Astrocyte (in vitro differentiated cells and primary cell): ENCODE data around the gene LGR4. TPM values are rescaled to one million over a fixed set of nuclear protein-coding genes. Genes with fewer than 3 reads are reported as not detected.

ENCODE experiments used
- DNase-seq: peaks from one replicate; pipeline ENCODE4 v3.0.0-alpha.2; 2010; ENCODE audit warnings: low read depth
- FAIRE-seq: peaks from 2 replicates; lab custom pipeline; 2011; peaks lifted over from hg19 to GRCh38; lab: Jason Lieb, UNC
- H2AFZ ChIP-seq: 2 replicates; pipeline ENCODE4 v1.6.0; 2012; ENCODE audit warnings: low read depth, low read length, inconsistent platforms
- H3K27ac ChIP-seq: 2 replicates; pipeline ENCODE4 v1.5.1; 2011; ENCODE audit warnings: low read depth, low read length, inconsistent platforms
- H3K27me3 ChIP-seq: 2 replicates; pipeline ENCODE4 v1.6.0; 2011; ENCODE audit warnings: low read length, inconsistent platforms; ENCODE audit not compliant: insufficient read depth
- H3K36me3 ChIP-seq: 2 replicates; pipeline ENCODE4 v1.5.1; 2011; ENCODE audit warnings: low read length, inconsistent platforms; ENCODE audit not compliant: insufficient read depth
- H3K4me1 ChIP-seq: 2 replicates; pipeline ENCODE4 v1.5.1; 2011; ENCODE audit warnings: low read length, inconsistent platforms; ENCODE audit not compliant: insufficient read depth
- H3K4me2 ChIP-seq: 2 replicates; pipeline ENCODE4 v1.6.0; 2012; ENCODE audit warnings: low read length, inconsistent platforms
- H3K4me3 ChIP-seq: 2 replicates; pipeline ENCODE4 v1.5.1; 2011; ENCODE audit warnings: low read depth, mild to moderate bottlenecking, low read length, inconsistent platforms; ENCODE audit not compliant: insufficient read depth
- H3K79me2 ChIP-seq: 2 replicates; pipeline ENCODE4 v1.6.0; 2012; ENCODE audit warnings: mild to moderate bottlenecking, low read length, inconsistent platforms; ENCODE audit not compliant: insufficient read depth
- H3K9ac ChIP-seq: 2 replicates; pipeline ENCODE4 v1.6.0; 2012; ENCODE audit warnings: mild to moderate bottlenecking, low read length, inconsistent platforms
- H3K9me3 ChIP-seq: 2 replicates; pipeline ENCODE4 v1.5.1; 2012; ENCODE audit warnings: low read depth, mild to moderate bottlenecking, low read length, inconsistent platforms; ENCODE audit not compliant: insufficient read depth
- H4K20me1 ChIP-seq: 2 replicates; pipeline ENCODE4 v1.6.0; 2012; ENCODE audit warnings: low read length, inconsistent platforms; ENCODE audit not compliant: insufficient read depth
- H3K27ac Mint-ChIP-seq: one replicate; pipeline ENCODE4 v1.8.0; 2021; ENCODE audit warnings: mild to moderate bottlenecking, mixed read lengths; ENCODE audit not compliant: unreplicated experiment
- H3K27me3 Mint-ChIP-seq: one replicate; pipeline ENCODE4 v1.8.0; 2021; ENCODE audit warnings: low read depth, mixed read lengths; ENCODE audit not compliant: unreplicated experiment
- H3K36me3 Mint-ChIP-seq: one replicate; pipeline ENCODE4 v1.8.0; 2021; ENCODE audit warnings: low read depth, mixed read lengths; ENCODE audit not compliant: unreplicated experiment
- H3K4me1 Mint-ChIP-seq: one replicate; pipeline ENCODE4 v1.8.0; 2021; ENCODE audit warnings: low read depth, mixed read lengths; ENCODE audit not compliant: unreplicated experiment
- H3K4me3 Mint-ChIP-seq: one replicate; pipeline ENCODE4 v1.8.0; 2021; ENCODE audit warnings: mild to moderate bottlenecking, moderate library complexity, mixed read lengths; ENCODE audit not compliant: unreplicated experiment
- H3K9me3 Mint-ChIP-seq: one replicate; pipeline ENCODE4 v1.8.0; 2021; ENCODE audit warnings: mild to moderate bottlenecking, mixed read lengths; ENCODE audit not compliant: unreplicated experiment
- EZH2 ChIP-seq: IDR thresholded peaks from 2 replicates; pipeline ENCODE4 v1.6.1; 2012; ENCODE audit warnings: mild to moderate bottlenecking, low read length, inconsistent platforms; ENCODE audit not compliant: insufficient read depth
- total RNA-seq: library from RNA; stranded (reverse); gene quantifications from 2 replicates; pipeline ENCODE4 v1.2.1, GENCODE V29; 2021
- TF ChIP-seq, protein P1 (sequence below): IDR thresholded peaks from 2 replicates; pipeline ENCODE4 v1.5.1; 2011; ENCODE audit warnings: low read depth, mild to moderate bottlenecking, inconsistent platforms, low read length, moderate library complexity; ENCODE audit not compliant: insufficient read depth

Gene LGR4
- total RNA-seq, 1 donor from 2014 or later, result 50.0 TPM

DNA sequence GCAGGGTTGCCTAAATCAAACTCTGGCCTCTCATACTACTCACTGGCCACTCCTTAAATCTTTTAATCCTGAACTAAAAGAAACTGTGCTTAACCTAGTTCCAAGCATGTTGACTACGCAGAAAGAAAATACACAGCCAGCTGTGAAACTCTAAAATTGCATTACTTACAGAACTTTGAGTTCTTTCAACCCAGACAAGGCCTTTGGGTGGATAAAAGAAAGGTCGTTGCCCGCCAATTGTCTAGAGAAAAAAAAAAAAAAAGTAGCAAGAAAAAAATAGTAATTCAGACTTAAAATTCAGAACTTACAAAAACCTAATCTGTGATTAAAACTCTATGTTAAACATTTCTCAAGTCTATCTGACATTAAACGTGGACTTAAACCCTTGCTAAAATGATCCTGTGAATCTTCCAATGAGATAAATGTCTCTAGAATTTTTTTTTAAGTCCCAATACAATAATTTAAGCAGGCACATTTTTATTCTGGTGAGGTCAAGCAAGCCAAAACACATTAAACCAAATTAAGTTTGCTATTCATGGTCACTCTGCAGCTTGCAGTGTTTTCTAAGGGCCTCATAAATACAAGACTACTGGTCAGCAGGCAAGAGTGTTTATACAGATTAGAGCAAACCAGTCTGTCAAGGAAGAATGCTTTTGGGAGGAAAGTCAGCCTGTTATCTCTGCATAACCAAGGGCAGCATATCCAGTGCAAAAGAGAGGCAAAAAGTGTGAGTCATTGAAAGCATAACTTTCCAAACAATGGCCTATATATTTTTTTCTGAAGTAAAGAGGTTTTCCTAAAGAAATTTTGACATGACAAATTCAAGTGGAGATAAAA is 80.1 kb downstream of the LGR4 start:
- Mint-ChIP-seq H3K27me3 (no peaks in the 10 kb centered on the region), H3K4me3 (no peak overlapping the region), H3K4me1 (peaks cover 86% of the 10 kb centered on the region), H3K9me3 (no peaks in the 10 kb centered on the region), H3K27ac (peak overlapping the region; percentile 78), H3K36me3 (peaks cover 2% of the 10 kb centered on the region)
- H3K79me2 ChIP-seq, result peaks cover 9% of the 10 kb centered on the region
- no peak overlapping the region for H2AFZ ChIP-seq
- peaks cover 4% of the 10 kb centered on the region for H4K20me1 ChIP-seq
- peak overlapping the region; percentile 68 for H3K27ac ChIP-seq
- no peaks in the 10 kb centered on the region for H3K36me3 ChIP-seq
- DNase-seq (peak; percentile 94), FAIRE-seq (peak; percentile 41)
- TF ChIP-seq, protein P1, sequence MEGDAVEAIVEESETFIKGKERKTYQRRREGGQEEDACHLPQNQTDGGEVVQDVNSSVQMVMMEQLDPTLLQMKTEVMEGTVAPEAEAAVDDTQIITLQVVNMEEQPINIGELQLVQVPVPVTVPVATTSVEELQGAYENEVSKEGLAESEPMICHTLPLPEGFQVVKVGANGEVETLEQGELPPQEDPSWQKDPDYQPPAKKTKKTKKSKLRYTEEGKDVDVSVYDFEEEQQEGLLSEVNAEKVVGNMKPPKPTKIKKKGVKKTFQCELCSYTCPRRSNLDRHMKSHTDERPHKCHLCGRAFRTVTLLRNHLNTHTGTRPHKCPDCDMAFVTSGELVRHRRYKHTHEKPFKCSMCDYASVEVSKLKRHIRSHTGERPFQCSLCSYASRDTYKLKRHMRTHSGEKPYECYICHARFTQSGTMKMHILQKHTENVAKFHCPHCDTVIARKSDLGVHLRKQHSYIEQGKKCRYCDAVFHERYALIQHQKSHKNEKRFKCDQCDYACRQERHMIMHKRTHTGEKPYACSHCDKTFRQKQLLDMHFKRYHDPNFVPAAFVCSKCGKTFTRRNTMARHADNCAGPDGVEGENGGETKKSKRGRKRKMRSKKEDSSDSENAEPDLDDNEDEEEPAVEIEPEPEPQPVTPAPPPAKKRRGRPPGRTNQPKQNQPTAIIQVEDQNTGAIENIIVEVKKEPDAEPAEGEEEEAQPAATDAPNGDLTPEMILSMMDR, result no peak
- no peak for TF ChIP-seq EZH2
- peak overlapping the region; percentile 41 for H3K4me2 ChIP-seq
- H3K4me1 ChIP-seq, result peaks cover 66% of the 10 kb centered on the region
- no peak overlapping the region for H3K4me3 ChIP-seq
- peak overlapping the region; percentile 45 for H3K9ac ChIP-seq
- H3K27me3 ChIP-seq, result no peaks in the 10 kb centered on the region
- no peaks in the 10 kb centered on the region for H3K9me3 ChIP-seq

GRCh38 chr11:27391331-27392015 is 81.1 kb downstream of the LGR4 start:
- FAIRE-seq (peak; percentile 23), DNase-seq (peak; percentile 36)
- H3K4me1 ChIP-seq, result peaks cover 68% of the 10 kb centered on the region
- Mint-ChIP-seq H3K27ac (peak overlapping the region; percentile 79), H3K9me3 (no peaks in the 10 kb centered on the region), H3K36me3 (no peaks in the 10 kb centered on the region), H3K4me1 (peaks cover 86% of the 10 kb centered on the region), H3K27me3 (no peaks in the 10 kb centered on the region), H3K4me3 (no peak overlapping the region)
- H3K27ac ChIP-seq, result peak overlapping the region; percentile 61
- H3K27me3 ChIP-seq, result no peaks in the 10 kb centered on the region
- no peaks in the 10 kb centered on the region for H4K20me1 ChIP-seq
- peak overlapping the region; percentile 61 for H3K4me2 ChIP-seq
- H3K36me3 ChIP-seq, result no peaks in the 10 kb centered on the region
- no peaks in the 10 kb centered on the region for H3K9me3 ChIP-seq
- H3K4me3 ChIP-seq, result no peak overlapping the region
- H3K9ac ChIP-seq, result no peak overlapping the region
- peaks cover 7% of the 10 kb centered on the region for H3K79me2 ChIP-seq
- TF ChIP-seq EZH2, result no peak
- TF ChIP-seq, protein P1, result no peak
- H2AFZ ChIP-seq, result no peak overlapping the region
